HCT116 (cell line): Measurements from ENCODE around the gene UCHL3. TPM values are rescaled to one million over a fixed set of nuclear protein-coding genes. Genes with fewer than 3 reads are reported as not detected.

Source experiments
- ATAC-seq: fragments of 200-7000 bp; cut with Tn5 transposase; 2 replicates; pipeline ENCODE4 v1.9.1; 2020; ENCODE audit warnings: mild to moderate bottlenecking, moderate library complexity
- BruUV-seq: library from RNA; stranded (reverse); fragments of 400-500 nt; replicated peaks from 2 replicates; lab custom pipeline; 2021; lab: Mats Ljungman, UMichigan
- CTCF ChIA-PET: fragments of 300-600 bp; sonication (Branson Sonifier 250); formaldehyde crosslinking; loops from one replicate; lab custom pipeline; 2021; ENCODE audit warnings: antibody characterized with exemption; lab: Charles Lee
- POLR2A ChIA-PET: fragments of 300-600, 350-600 bp; sonication (Branson Sonifier 250); formaldehyde crosslinking; loops from one replicate; lab custom pipeline; 2021; ENCODE audit warnings: antibody characterized with exemption; lab: Charles Lee
- RAD21 ChIA-PET, 2 experiments: fragments of 300-600 bp; sonication (Branson Sonifier 250); formaldehyde crosslinking; loops; one replicate each; lab custom pipeline; 2023; ENCODE audit warnings: low total read pairs in 2 of 2; ENCODE audit not compliant: uncharacterized antibody in 2 of 2, unreplicated experiment in 2 of 2, low non-redundant PET in 1 of 2; lab: Charles Lee
- DNase-seq: peaks from one replicate; pipeline ENCODE4 v3.0.0-alpha.2; 2010; ENCODE audit warnings: low read depth, low spot score
- H2AFZ ChIP-seq: fragments of 200-600 bp; shearing (Covaris generic), sonication (generic); 2 replicates; pipeline ENCODE4 v1.6.1; 2017; ENCODE audit warnings: low read depth, mixed run types, mixed read lengths, antibody characterized with exemption, low read length; ENCODE audit not compliant: poor library complexity, severe bottlenecking
- H3K27ac ChIP-seq: 2 replicates; pipeline ENCODE4 v1.5.1; 2012; ENCODE audit warnings: low read depth, low read length
- H3K27me3 ChIP-seq: fragments of 200-600 bp; sonication (generic); 2 replicates; pipeline ENCODE4 v1.6.1; 2016; ENCODE audit warnings: mixed run types, low read length, mixed read lengths; ENCODE audit not compliant: insufficient read depth
- H3K36me3 ChIP-seq, 2 experiments: fragments of 200-500 bp in 1 of 2; fragments of 200-600 bp in 1 of 2; sonication (Bioruptor generic) in 1 of 2; sonication (generic) in 1 of 2; 2 replicates each; pipeline versions ENCODE4 v1.5.1 to v1.6.1; 2014 to 2016; ENCODE audit warnings: low read length in 2 of 2, inconsistent platforms in 1 of 2, mixed read lengths in 1 of 2, mixed run types in 1 of 2; ENCODE audit not compliant: insufficient read depth in 2 of 2, control insufficient read depth in 1 of 2
- H3K4me1 ChIP-seq, 2 experiments: fragments of 200-600 bp in 1 of 2; sonication (generic) in 1 of 2; 2 replicates each; pipeline versions ENCODE4 v1.5.1 to v1.6.1; 2012 to 2017; ENCODE audit warnings: low read length in 2 of 2, inconsistent platforms in 1 of 2, mild to moderate bottlenecking in 1 of 2, mixed read lengths in 1 of 2, mixed run types in 1 of 2, moderate library complexity in 1 of 2; ENCODE audit not compliant: insufficient read depth in 2 of 2, control insufficient read depth in 1 of 2
- H3K4me2 ChIP-seq: fragments of 200-600 bp; sonication (generic); 2 replicates; pipeline ENCODE4 v1.6.1; 2017; ENCODE audit warnings: mixed run types, low read length, mixed read lengths
- H3K4me3 ChIP-seq, 2 experiments: fragments of 200-600 bp in 1 of 2; sonication (generic) in 1 of 2; replicated peaks in 1 of 2; 2 replicates each; pipeline ENCODE4 v1.5.1; 2011 to 2016; ENCODE audit warnings: low read length in 2 of 2, control low read depth in 1 of 2, low read depth in 1 of 2, mild to moderate bottlenecking in 1 of 2, mixed read lengths in 1 of 2, mixed run types in 1 of 2
- H3K79me2 ChIP-seq: fragments of 200-600 bp; sonication (generic); 2 replicates; pipeline ENCODE4 v1.6.1; 2017; ENCODE audit warnings: mild to moderate bottlenecking, mixed run types, low read length, moderate library complexity, mixed read lengths; ENCODE audit not compliant: insufficient read depth
- H3K9ac ChIP-seq: fragments of 200-600 bp; sonication (generic); 2 replicates; pipeline ENCODE4 v1.6.1; 2016; ENCODE audit warnings: low read length, mixed read lengths
- H3K9me2 ChIP-seq: fragments of 200-600 bp; sonication (generic), shearing (Covaris generic); 2 replicates; pipeline ENCODE4 v1.6.1; 2017; ENCODE audit warnings: mixed run types, mild to moderate bottlenecking, moderate library complexity; ENCODE audit not compliant: insufficient read depth
- H3K9me3 ChIP-seq, 2 experiments: fragments of 200-500 bp in 1 of 2; fragments of 200-600 bp in 1 of 2; sonication (Bioruptor generic) in 1 of 2; sonication (generic) in 1 of 2; 2 replicates each; pipeline ENCODE4 v1.6.1; 2014 to 2017; ENCODE audit warnings: low read length in 2 of 2, mixed read lengths in 2 of 2, inconsistent platforms in 1 of 2, low read depth in 1 of 2, mild to moderate bottlenecking in 1 of 2, mixed run types in 1 of 2, moderate library complexity in 1 of 2; ENCODE audit not compliant: control insufficient read depth in 1 of 2, insufficient read depth in 1 of 2
- H4K20me1 ChIP-seq: fragments of 200-600 bp; sonication (generic), shearing (Covaris generic); 2 replicates; pipeline ENCODE4 v1.6.1; 2017; ENCODE audit warnings: mixed run types, mild to moderate bottlenecking, moderate library complexity; ENCODE audit not compliant: insufficient read depth
- FOSL1 ChIP-seq: IDR thresholded peaks from 2 replicates; pipeline ENCODE4 v1.6.1; 2012; ENCODE audit warnings: low read depth
- RAD21 ChIP-seq: IDR thresholded peaks from 2 replicates; pipeline ENCODE4 v1.6.1; 2012; ENCODE audit warnings: low read depth, mild to moderate bottlenecking
- TCF7L2 ChIP-seq: IDR thresholded peaks from 2 replicates; pipeline ENCODE4 v1.7.0; 2011; ENCODE audit warnings: borderline replicate concordance, inconsistent platforms; ENCODE audit not compliant: insufficient read depth, insufficient read length; ENCODE audit errors: extremely low read depth
- ZFX ChIP-seq: fragments of 450-650 bp; IDR thresholded peaks from 2 replicates; pipeline ENCODE4 v1.6.1; 2017
- intact Hi-C: fragments of 100-400 bp; cut with micrococcal nuclease; formaldehyde crosslinking; loops from 2 replicates; pipeline ENCODE4 v1.10.0; 2022
- total RNA-seq: library from RNA; stranded (reverse); gene quantifications from one replicate; pipeline ENCODE4 v1.2.1, GENCODE V29; 2021; ENCODE audit not compliant: unreplicated experiment
- TF ChIP-seq, protein P1 (sequence below): IDR thresholded peaks from 2 replicates; pipeline ENCODE4 v1.6.1; 2012; ENCODE audit warnings: low read depth

Gene UCHL3
- total RNA-seq, 1 experiment from 2014 or later, result 32.4 TPM

- intact Hi-C loops, result no loop called here
- 0 out of 2 replicates have a peak, but pooled peaks have one; percentile 27 for TF ChIP-seq ZFX
- no peak for TF ChIP-seq FOSL1
- TF ChIP-seq, protein P1, sequence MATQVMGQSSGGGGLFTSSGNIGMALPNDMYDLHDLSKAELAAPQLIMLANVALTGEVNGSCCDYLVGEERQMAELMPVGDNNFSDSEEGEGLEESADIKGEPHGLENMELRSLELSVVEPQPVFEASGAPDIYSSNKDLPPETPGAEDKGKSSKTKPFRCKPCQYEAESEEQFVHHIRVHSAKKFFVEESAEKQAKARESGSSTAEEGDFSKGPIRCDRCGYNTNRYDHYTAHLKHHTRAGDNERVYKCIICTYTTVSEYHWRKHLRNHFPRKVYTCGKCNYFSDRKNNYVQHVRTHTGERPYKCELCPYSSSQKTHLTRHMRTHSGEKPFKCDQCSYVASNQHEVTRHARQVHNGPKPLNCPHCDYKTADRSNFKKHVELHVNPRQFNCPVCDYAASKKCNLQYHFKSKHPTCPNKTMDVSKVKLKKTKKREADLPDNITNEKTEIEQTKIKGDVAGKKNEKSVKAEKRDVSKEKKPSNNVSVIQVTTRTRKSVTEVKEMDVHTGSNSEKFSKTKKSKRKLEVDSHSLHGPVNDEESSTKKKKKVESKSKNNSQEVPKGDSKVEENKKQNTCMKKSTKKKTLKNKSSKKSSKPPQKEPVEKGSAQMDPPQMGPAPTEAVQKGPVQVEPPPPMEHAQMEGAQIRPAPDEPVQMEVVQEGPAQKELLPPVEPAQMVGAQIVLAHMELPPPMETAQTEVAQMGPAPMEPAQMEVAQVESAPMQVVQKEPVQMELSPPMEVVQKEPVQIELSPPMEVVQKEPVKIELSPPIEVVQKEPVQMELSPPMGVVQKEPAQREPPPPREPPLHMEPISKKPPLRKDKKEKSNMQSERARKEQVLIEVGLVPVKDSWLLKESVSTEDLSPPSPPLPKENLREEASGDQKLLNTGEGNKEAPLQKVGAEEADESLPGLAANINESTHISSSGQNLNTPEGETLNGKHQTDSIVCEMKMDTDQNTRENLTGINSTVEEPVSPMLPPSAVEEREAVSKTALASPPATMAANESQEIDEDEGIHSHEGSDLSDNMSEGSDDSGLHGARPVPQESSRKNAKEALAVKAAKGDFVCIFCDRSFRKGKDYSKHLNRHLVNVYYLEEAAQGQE, result no peak
- no peak for TF ChIP-seq RAD21
- peak; percentile 83 for TF ChIP-seq TCF7L2
- TF ChIP-seq, all 23 proteins: peak for 2
- H3K79me2 ChIP-seq, result no peaks in the 10 kb centered on the region
These were observed 86.3 kb downstream of the UCHL3 start, which contains the start of gene LMO7 for GRCh38 chr13:75635828-75636435. TSS of gene LMO7 (plus strand) at chr13:75636330. CDS start at chr13:75636658, 328 bp downstream.

More at GRCh38 chr13:75635828-75636435, 86.3 kb downstream of the UCHL3 start, which contains the start of gene LMO7:
- Histone ChIP-seq H3K4me3 (peak within 1 kb of the TSS; percentile 50 to 61), H3K9me2 (no peaks in the 10 kb centered on the region), H3K9me3 (no peaks in the 10 kb centered on the region), H3K27ac (no peak within 1 kb of the TSS), H4K20me1 (no peaks in the 10 kb centered on the region), H3K27me3 (no peaks in the 10 kb centered on the region), H2AFZ (peak within 1 kb of the TSS; percentile 82), H3K4me1 (peaks cover 5 to 14% of the 10 kb centered on the region in 2 experiments; a peak in 3 of 4 replicates), H3K9ac (peak within 1 kb of the TSS; percentile 54), H3K36me3 (no peaks in the 10 kb centered on the region), H3K4me2 (peak within 1 kb of the TSS; percentile 96)
- DNase-seq, result no peak
- ChIA-PET CTCF (no interaction called here), RAD21 (no interaction called here), POLR2A (no interaction called here)
- peak; percentile 83 for ATAC-seq
- no TSS peak for BruUV-seq
